Activated gamma-delta T cell (primary cell): ENCODE results near the gene PSMC2.
"Not testable (repeated sequence)": the region's sequence is repeated elsewhere in the genome, so short reads cannot be mapped to it uniquely, and the experiment has no call there.

Experiments
- DNase-seq: peaks from one replicate; lab custom pipeline; 2025; lab: John Stamatoyannopoulos, UW

The PSMC2 gene

GRCh38 chr7:103379270-103379975, 32.0 kb downstream of the PSMC2 start:
- no peak for DNase-seq

GRCh38 chr7:103380395-103381191, 33.1 kb downstream of the PSMC2 start:
- DNase-seq: no peak

GRCh38 chr7:103381280-103382031, 34.0 kb downstream of the PSMC2 start:
- no peak for DNase-seq

- DNase-seq: no peak
These were observed 34.6 kb downstream of the PSMC2 start for GRCh38 chr7:103382032-103382402.

GRCh38 chr7:103387242-103387641, 39.8 kb downstream of the PSMC2 start:
- DNase-seq: no peak

GRCh38 chr7:103388469-103389140, 41.2 kb downstream of the PSMC2 start:
- DNase-seq: no peak

GRCh38 chr7:103389263-103389662, 41.8 kb downstream of the PSMC2 start:
- no peak for DNase-seq

GRCh38 chr7:103391150-103391549, 43.7 kb downstream of the PSMC2 start:
- no peak for DNase-seq

GRCh38 chr7:103391976-103392375, 44.5 kb downstream of the PSMC2 start:
- no peak for DNase-seq

GRCh38 chr7:103394566-103394965, 47.1 kb downstream of the PSMC2 start:
- DNase-seq: no peak

- DNase-seq: no peak
These were observed 47.6 kb downstream of the PSMC2 start for GRCh38 chr7:103395071-103395470.

- DNase-seq: no peak
These were observed 49.0 kb downstream of the PSMC2 start for GRCh38 chr7:103396471-103396870.

GRCh38 chr7:103398483-103399127, 51.2 kb downstream of the PSMC2 start:
- no peak for DNase-seq

- not testable (repeated sequence) for DNase-seq
These were observed 52.2 kb downstream of the PSMC2 start for GRCh38 chr7:103399687-103400086.

GRCh38 chr7:103405789-103406613, 58.6 kb downstream of the PSMC2 start:
- not testable (repeated sequence) for DNase-seq

GRCh38 chr7:103412151-103412550, 64.7 kb downstream of the PSMC2 start:
- no peak for DNase-seq

GRCh38 chr7:103413407-103413806, 66.0 kb downstream of the PSMC2 start:
- no peak for DNase-seq

GRCh38 chr7:103418241-103418640, 70.8 kb downstream of the PSMC2 start:
- DNase-seq: no peak
